Endometrium (tissue), 2 donors: ENCODE data around the gene MYO1D.
"Not testable (repeated sequence)": the region's sequence is repeated elsewhere in the genome, so short reads cannot be mapped to it uniquely, and the experiment has no call there.

ENCODE experiments used
- FAIRE-seq: peaks from 2 replicates; lab custom pipeline; 2012; peaks lifted over from hg19 to GRCh38; lab: Jason Lieb, UNC
- donor health status: control.
- donor health status: control.

Gene MYO1D

DNA sequence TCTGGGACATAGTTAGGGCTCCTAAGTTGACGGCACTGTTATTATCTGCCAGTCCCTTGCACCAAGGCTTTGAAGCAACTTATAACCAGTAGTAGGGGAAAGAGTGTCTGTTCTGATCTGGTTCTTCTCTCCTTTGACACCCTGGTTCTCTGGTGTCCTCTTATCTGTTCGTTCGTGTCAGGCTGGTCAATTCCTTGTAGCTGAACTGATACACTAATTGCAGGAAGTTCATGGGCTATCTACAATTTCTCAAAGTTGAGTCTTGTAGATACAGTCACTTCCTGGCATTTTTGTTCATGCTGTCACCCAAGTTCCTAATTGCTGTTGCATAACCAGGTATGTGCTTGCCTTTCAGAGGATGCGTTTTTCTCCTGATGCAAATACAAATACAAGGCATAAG, 17.3 kb upstream of the MYO1D start:
- FAIRE-seq = no peak

DNA sequence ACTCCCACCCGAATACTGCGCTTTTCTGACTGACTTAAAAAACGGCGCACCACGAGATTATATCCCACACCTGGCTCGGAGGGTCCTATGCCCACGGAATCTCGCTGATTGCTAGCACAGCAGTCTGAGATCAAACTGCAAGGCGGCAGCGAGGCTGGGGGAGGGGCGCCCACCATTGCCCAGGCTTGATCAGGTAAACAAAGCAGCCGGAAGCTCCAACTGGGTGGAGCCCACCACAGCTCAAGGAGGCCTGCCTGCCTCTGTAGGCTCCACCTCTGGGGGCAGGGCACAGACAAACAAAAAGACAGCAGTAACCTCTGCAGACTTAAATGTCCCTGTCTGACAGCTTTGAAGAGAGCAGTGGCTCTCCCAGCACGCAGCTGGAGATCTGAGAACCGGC, 10.5 kb upstream of the MYO1D start:
- FAIRE-seq = not testable (repeated sequence)

DNA sequence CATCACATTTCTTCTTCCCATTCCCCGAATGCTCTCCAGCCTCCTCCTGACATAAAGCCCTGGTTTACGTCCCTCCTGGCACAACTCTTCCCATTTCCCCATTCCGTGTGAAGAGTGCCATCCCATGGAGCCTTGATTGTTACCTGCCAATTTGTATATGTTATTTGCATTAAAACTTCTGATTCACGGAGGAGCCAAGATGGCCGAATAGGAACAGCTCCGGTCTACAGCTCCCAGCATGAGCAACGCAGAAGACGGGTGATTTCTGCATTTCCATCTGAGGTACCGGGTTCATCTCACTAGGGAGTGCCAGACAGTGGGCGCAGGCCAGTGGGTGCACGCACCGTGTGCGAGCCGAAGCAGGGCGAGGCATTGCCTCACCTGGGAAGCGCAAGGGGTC, 10.0 kb upstream of the MYO1D start:
- not testable (repeated sequence) for FAIRE-seq

DNA sequence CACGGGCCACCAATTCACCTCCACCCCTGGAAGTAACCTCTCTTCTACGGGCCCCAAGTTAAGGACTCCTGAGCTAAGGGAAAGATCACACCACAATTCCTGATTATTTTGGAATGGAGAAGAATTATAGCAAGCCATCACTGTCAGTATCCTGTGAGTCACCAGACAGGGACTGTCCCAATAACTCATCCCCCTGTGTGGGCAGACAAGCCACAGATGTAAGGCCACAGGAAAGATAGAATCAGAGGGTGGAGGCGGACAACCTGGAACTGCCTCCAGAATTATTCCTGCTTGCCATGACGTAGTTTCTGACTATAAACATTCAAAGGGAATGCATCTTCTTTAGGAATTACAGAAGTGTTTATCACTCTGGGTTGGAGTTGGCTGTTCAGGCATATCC, 5.8 kb upstream of the MYO1D start:
- no peak for FAIRE-seq

DNA sequence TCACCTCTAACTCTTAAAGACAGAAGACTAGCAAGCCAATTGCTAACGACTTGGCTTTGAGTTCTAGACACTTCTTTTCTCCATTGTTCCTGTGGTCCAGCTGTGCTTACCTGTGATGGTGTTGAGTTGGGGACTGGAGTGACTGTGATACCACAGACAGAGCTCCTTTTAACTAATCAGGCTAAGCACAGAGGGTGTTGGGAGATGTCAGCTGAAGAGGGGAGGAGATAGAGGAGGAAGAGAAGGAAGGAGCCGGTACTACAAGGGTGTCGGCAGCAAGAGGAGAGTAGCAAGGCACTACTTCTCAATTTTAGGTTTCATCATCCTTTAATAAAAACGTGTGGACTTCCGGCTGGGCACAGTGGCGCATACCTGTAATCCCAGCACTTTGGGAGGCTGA, 5.1 kb upstream of the MYO1D start:
- FAIRE-seq = no peak

DNA sequence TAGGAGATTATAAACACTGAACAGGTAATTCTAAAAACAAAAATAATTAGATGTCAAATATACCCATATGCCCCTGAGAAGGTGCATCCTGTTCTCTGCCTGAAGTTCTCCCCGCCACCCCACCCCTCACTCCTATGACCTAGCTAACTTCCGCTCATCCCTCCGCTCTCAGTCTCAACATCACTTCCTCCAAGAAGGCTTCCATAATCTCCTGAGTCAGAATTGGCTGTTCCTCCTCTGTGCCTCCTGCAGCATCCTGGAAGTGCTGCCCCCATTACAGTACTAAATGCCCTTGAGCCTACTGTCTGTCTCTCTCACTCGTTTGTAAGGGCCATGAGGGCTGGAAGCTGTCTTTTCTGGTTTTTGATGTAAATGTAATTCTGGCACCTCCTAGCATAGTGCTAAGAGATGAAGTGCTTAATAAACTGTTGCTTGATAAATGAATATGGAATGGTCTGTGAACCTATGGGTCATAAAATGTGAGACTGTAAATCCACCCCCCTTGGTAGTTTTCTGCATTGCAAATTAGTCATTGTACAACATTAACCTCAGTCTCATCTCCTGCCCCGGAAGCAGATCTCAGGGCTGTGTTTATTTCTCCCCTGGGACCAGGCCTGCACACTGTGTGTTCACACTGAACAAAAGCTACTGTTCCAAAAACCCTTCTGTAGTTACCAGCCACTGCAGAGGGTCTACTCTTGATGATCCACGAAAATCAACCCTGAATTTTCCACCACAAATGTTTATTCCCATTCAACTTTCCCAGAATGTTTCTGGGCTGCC, 3.9 kb upstream of the MYO1D start:
- FAIRE-seq = no peak

DNA sequence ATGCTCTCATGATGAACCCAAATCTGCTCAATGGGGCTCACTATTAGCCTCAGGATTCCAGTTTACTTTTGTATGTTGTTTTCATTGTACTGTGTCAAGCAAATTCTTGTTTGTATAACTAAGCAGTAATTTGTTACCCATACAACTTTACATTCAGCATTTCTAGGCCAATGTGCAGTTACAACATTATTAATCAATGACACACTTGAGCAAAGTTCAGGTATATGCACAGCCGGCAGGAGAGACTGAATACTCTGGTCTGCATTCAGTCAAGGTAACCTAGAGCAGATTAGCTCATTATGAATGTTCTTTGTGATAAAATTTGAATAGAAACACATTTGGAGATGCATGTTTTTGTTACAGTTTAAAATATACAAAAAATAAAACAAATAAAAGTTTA, 2.2 kb upstream of the MYO1D start:
- no peak for FAIRE-seq

DNA sequence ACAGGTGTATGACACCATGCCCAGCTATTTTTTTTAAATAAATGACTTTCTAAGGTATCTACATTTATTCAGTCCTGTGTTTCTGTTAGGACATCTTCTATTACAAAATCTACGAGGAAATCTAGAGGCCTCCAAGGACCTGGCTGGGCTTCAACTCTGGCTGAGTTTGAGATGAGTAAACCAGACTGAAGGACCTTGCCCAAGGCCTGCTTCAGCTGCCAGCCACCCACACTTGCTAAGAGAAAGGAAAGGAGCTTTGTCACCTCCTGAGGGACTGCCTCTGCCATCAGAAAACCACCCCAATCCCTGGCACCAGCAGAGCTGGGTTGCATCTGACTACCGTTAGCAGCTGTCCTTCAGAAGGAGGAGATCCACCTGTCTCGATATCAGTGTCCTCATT, 1.3 kb upstream of the MYO1D start:
- no peak for FAIRE-seq

DNA sequence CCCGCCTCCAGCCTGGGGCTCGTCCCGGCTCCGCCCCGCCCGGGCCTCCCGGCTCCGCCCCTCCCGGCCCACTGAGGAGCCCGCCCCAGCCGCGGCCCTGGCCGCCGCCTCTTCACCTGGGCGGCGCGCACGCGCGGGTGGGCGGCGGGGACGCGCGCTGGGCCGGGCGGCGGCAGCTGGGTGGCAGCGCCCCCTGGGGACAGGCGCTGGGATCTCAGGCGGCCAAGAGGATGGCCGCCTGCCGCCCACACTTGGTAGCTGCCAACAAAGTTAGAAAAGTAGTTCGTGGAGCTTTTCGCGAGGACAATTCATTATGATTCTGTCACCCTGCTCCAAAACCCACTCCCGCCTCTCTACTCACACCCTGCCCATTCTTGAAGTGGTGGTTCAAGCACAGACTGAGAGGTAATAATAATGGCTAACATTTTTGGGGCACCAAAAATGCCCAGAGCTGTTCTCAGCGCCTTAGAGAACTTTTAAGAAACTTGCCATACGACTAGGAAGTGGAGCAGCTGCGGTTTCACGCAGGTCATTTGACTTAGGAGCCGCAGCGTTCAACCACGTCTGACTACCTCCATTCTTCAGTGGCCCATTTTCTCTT, 340 bp upstream of the MYO1D start:
- FAIRE-seq = no peak

DNA sequence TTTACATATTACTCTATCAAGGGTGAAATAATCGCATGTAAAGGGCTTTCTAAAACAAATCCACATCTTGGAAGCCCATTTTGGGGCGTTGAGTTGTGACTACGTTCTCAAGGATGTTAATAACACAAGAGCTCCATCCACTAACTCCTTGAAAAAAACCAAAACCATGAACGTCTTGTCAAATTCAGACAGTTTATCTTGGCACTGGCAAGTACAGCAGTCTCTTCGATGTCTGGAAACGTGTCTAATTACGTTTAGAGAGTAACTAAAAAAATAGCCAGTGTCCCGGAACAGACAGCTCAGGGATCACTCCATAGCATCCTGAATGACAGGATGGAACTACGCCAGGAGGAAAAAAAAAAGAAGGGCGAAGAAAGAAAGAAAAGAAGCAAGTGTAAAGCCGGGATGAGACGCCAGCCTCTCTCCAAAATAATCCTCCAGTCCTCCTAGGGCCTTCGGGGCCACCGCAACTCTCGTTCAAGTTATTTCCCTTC, 954 bp downstream of the MYO1D start:
- no peak for FAIRE-seq

DNA sequence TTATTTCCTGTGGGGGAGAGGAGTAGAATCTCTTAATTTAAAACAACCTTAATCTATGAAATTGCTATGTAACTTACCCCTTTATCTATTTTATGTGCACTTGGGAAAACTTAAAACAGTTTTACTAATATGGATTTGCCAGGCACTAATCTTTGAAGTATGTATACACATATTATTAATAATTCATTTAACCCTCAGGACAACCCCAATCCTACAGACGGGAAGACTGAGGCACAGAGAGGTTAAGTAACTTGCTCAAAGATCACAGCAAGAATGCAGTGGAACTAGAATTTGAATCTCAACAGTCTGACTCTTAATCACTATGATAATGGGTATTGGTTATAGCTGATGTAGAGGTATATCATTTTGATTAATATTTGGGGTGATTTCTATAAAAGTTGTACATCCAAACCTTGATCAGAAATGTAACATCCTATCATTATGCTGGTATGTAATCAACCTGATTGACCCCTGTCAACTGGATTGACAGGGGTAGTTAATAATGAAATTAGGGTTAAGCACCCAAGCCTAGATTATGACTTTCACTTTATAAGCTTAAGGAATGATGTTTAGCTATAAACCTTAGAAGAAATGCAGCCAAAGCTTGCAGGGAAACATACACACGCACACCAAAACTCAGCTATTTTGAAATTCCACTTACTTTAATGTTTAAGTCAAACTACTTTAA, 1.6 kb downstream of the MYO1D start:
- FAIRE-seq = no peak

DNA sequence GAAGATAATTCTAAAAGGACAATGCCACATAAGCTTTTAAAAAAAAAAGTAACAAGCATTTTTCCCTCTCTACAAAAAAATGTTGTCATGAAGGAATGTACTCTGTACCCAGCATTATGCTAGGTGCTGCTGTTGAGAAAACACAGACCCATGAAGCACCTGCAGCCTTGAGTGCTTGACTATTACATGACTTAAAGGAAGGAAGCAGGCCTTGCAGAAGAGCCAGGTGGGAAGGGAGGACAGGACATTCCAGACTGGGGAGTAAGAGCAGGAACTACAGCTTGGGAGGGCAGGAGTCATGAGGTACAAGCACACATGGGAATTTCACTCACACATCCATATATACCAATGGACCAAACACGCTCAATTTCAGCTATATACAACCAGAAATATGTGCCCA, 3.8 kb downstream of the MYO1D start:
- no peak for FAIRE-seq

DNA sequence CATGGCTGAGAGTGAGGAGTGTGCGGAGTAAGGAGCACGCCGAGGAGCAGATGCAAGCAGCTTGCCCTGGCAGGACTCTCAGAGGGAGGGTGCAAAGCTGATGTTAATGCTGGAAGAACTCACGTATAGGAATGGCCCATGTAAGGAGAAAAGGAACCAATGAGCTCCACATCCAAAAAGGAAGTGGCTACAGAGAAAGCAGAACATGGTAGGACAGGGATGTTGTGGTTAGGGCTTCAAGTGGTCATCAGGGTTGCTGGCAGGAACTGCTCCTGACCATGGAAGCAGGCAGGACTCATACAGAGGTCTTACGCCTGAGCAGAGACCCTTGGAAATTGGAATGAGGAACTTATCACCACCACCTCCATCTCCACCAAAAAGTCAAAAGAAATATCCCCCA, 5.2 kb downstream of the MYO1D start:
- FAIRE-seq = no peak

DNA sequence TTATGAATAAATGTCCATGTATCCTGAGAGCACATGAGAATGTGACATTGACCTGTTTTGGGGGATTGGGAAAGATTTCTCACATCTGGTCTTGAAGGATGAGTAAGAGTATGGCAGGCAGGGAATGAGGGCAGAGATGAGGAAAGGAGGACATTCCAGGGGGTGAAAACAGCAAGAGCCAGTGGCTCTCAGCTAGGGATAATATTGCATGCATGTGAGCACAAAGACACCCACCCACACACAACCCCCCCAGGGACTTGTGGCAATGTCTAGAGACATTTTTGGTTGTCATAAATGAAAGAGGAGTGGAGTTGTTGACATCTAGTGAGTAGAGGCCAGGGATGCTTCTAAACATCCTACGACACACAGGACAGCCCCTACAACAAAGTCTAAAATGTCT, 6.0 kb downstream of the MYO1D start:
- no peak for FAIRE-seq

DNA sequence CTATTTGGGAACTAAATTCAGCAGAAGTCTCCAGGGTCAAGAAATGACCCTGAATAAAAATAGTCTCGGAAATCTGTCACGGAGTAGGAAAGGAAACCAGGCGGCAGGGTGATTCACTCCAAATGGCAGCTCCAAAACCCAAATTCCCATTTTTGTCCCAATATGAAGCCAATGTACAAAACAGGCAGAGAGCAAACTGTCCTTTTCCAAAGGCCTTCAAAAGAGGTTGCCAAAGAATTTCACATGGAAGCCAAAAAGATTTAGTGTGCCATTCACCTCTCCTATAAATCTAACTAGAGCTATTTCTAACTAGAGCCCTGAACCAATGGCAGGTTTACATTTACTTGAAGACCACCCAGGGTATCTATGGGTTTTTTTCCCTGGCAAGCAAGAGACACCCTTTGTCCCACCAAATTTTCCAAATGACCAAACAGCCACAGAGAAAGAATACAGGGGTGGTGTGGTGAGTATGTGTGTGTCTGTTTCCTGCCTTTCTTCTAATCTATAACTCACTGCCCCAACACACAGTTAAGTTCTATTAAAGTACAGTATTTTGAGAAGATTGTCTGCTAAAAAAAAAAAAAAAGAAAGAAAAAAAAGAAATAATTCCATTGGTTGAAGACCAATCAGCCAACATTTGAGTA, 6.8 kb downstream of the MYO1D start:
- no peak for FAIRE-seq

DNA sequence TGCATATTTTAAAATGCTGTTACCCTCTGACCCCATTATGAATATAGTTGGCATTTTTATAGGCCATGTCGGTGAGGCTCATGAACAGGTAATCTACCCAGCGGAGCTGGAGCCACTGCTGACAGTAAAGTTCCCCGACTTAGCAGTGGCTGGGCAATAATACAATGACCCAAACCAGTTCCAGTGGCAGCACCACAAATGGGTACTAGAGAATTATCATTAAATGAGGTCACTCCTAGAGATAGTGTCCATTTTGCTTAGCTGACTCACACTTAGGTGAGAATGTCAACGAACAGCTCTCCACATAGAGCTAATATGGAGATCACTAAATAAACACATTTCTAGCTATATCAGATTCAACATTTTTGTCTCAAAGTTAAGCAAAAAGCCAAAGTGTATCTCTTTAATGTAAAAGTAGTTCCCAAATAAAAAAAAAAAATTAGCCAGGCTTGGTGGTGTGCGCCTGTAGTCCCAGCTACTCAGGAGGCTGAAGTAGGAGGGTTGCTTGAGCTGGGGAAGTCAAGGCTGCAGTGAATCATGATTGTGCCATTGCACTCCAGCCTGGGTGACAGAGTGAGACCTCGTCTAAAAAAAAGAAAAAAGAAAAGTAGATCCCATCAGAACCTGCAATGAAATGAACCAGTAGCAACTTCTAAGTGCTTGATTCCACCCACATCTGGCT, 7.4 kb downstream of the MYO1D start:
- no peak for FAIRE-seq

DNA sequence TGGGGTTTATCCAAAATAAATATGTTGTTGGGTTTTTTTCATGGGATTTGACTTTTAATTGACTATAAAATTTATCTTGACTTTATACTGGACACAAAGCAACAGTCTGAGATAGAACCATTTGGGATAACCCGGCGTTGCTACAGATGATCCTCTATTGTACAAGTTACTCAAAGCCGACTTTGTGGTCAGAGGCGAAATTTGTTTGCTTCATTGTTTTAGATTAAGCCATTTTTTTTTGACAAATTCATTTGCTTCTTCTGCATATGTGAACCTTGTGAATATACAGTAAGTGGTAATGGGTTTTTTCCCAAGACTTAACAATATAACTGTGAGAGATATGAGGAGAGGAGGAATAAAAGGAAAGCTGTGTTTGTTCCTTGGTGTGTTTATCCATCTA, 11.8 kb downstream of the MYO1D start:
- FAIRE-seq = no peak

DNA sequence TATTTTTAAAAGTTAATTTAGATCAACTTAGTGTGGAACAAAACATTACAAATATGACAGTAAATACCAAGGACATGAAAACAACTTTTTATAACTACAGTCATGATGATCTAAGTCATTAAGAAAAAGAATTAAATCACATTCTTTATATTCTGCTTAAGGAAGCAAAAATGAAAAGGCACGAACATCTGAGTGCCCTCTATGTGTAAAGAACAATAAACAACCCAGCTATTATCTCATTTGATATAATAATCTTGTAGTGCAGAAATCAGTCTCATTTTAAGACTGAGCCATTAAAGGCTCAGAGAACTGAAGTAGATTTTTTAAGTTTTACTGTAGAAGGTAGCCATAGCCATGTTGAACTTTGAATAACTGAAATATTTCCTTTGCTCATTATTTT, 13.4 kb downstream of the MYO1D start:
- no peak for FAIRE-seq

DNA sequence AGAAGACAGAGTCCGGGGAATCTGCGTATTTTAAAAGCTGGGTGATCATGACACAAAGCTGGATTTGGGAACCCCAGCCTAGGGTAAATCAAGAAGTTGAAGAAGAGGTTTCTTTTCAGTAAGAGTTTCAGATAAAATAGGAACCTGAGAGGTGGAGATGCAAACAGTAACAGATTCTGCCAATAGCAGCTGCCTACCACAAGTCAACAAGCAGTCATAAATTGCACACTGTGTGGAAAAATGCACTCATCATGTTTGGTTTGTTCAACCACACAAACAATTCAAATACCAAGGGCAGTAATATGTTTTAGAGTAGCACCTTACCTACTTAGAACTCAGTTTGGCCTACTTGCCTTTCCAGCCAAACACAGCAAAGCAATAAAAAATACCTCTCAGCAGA, 14.0 kb downstream of the MYO1D start:
- FAIRE-seq = no peak

DNA sequence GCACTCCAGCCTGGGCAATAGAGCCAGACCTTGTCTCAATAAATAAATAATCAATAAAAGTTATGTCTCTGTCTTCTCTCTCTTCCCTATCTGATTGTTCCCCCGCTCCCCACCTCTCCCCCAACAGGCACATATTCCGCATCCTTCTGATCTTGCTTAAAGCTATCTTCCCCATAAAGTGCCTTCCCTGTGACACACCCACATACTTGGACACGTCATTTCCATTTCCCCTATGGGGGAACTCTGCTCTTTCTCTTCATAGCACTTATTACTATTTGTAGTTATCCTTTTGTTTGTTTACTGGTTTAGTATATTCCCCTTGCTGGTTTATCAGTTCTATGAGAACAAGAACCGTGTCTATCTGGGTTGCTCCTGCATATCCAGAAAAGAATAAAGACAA, 14.9 kb downstream of the MYO1D start:
- FAIRE-seq = no peak

DNA sequence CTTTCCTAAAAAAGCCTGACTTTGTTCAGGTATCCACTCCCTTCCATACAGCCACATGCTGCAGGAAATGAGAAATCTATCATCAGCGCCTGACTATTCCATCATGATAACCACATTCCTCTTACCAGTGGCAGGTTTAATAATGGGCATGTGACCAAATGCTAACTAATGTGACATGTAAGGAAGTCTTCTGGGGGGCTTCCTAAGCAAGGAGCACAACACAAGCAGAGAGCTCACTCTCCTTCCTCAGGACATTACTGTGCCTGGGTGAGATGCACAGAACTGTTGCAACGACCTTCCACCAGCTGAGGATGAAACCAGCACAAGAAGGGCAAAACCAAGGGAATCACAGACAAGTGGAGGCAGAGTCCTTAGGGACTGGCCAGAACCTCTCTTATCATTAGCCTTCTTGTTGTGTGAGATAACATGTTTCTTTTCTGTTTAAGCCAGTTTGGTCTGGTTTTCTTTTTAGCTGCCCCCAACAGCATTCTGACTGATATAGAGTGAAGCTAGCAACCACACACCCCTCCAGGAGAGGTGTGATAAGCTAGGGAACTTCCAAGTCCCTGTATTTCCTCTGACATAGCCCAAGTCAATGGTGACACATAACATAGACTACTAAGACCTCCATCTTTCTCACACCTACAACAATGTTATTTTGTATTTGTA, 16.9 kb downstream of the MYO1D start:
- FAIRE-seq = no peak

DNA sequence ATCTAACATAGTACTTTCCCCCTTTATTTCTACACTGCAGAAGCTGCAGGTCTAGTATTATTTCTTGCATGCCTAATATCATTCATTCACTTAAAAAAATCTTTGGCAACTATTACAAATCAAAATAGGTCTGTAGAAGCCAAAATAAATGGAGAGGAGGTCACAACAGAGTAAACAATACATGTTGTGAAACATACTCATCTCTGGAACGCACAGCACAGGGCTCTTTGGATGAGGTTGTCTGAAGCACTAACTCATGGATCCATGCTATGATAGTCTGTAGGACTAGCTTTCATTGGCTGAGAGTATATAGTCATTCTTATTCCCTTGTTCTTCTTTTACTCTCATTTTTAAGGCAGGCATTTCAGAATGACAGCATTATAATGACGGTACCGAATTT, 21.3 kb downstream of the MYO1D start:
- no peak for FAIRE-seq
